SK-N-SH (cell line): ENCODE data around the gene HTRA2.

Experiments
- EP300 ChIP-seq, 2 experiments: IDR thresholded peaks; 2 replicates each; pipeline versions ENCODE4 v1.4.0 to v1.6.1; 2012; ENCODE audit warnings: borderline replicate concordance in 1 of 2, low read depth in 1 of 2, low read length in 1 of 2
- EZH2phosphoT487 ChIP-seq: fragments of 200-600 bp; sonication (generic); IDR thresholded peaks from 2 replicates; pipeline ENCODE4 v1.6.1; 2017; ENCODE audit warnings: low read depth, mixed run types, mild to moderate bottlenecking, antibody characterized with exemption, moderate library complexity, borderline replicate concordance
- FOXM1 ChIP-seq: IDR thresholded peaks from 2 replicates; pipeline ENCODE4 v1.4.0; 2012; ENCODE audit warnings: low read depth, mild to moderate bottlenecking
- GABPA ChIP-seq: IDR thresholded peaks from 2 replicates; pipeline ENCODE4 v1.4.0; 2012; ENCODE audit warnings: low read depth, mild to moderate bottlenecking
- GATA2 ChIP-seq: sonication (generic); formaldehyde crosslinking; IDR thresholded peaks from 2 replicates; pipeline ENCODE4 v1.5.0; 2020; ENCODE audit warnings: mild to moderate bottlenecking, missing genetic modification reagents
- MXI1 ChIP-seq: IDR thresholded peaks from 2 replicates; pipeline ENCODE4 v1.6.1; 2012; ENCODE audit warnings: mild to moderate bottlenecking, low read depth, low read length, improper control_type of control experiment
- POLR2AphosphoS5 ChIP-seq: IDR thresholded peaks from 2 replicates; pipeline ENCODE4 v1.6.1; 2012; ENCODE audit warnings: low read depth, low read length
- RAD21 ChIP-seq: IDR thresholded peaks from 2 replicates; pipeline ENCODE4 v1.6.1; 2012; ENCODE audit warnings: mild to moderate bottlenecking, low read length
- RCOR1 ChIP-seq: fragments of 150-350 bp; IDR thresholded peaks from 2 replicates; pipeline ENCODE4 v1.6.1; 2017; ENCODE audit warnings: antibody characterized with exemption, low read length
- SIN3A ChIP-seq: IDR thresholded peaks from 2 replicates; pipeline ENCODE4 v1.6.1; 2012; ENCODE audit warnings: low read depth, mild to moderate bottlenecking, low read length, moderate library complexity, borderline replicate concordance
- TCF12 ChIP-seq: IDR thresholded peaks from 2 replicates; pipeline ENCODE4 v1.4.0; 2012
- TF ChIP-seq, protein P1 (sequence below): fragments of 200-600 bp; sonication (generic); IDR thresholded peaks from 2 replicates; pipeline ENCODE4 v1.6.1; 2017; ENCODE audit warnings: antibody characterized with exemption, mild to moderate bottlenecking, moderate library complexity
- TF ChIP-seq, protein P2 (sequence below): IDR thresholded peaks from 2 replicates; pipeline ENCODE4 v1.6.1; 2012; ENCODE audit warnings: mild to moderate bottlenecking, low read depth, low read length, moderate library complexity
- TF ChIP-seq, protein P3 (sequence below): IDR thresholded peaks from 2 replicates; pipeline ENCODE4 v1.4.0; 2012; ENCODE audit warnings: low read depth, borderline replicate concordance

DNA sequence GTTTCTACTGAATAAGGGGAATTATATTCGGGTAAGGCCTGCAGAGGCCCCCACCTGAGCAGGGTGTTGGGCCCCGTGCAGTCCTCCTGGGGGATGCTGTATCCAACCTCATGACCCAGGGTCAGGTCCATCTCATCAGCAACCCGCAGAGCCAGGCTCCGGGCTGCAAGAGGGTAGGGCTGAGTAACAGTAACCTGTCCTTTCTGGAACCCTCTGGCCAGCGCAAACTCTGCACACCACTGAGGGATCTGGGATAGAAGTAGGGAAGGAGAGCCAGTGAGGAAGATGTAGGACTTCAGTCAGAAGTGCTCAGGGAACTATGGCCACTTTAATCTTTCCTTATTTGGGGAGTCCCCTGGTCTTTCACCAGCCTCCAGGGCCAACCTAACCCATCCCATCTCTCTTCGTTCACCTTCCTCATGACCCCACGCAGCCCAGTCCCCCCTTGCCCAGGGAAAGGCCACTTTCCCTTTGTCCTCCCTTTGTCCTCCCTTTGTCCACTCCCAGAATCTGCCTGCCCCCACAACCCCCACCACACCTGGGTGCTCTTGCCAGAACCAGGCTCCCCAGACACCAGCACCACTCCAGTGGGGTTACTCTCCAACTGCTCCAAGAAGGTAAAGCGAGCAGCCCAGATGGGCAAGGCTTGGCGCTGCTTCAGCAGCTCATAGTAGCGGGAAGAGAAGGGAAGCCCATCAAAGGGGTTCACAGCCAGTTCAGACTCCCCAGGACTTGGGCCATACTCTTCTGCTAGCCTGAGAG lies 4.6 kb upstream of the HTRA2 start:
- TF ChIP-seq, protein P1, sequence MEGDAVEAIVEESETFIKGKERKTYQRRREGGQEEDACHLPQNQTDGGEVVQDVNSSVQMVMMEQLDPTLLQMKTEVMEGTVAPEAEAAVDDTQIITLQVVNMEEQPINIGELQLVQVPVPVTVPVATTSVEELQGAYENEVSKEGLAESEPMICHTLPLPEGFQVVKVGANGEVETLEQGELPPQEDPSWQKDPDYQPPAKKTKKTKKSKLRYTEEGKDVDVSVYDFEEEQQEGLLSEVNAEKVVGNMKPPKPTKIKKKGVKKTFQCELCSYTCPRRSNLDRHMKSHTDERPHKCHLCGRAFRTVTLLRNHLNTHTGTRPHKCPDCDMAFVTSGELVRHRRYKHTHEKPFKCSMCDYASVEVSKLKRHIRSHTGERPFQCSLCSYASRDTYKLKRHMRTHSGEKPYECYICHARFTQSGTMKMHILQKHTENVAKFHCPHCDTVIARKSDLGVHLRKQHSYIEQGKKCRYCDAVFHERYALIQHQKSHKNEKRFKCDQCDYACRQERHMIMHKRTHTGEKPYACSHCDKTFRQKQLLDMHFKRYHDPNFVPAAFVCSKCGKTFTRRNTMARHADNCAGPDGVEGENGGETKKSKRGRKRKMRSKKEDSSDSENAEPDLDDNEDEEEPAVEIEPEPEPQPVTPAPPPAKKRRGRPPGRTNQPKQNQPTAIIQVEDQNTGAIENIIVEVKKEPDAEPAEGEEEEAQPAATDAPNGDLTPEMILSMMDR, result no peak
- TF ChIP-seq GABPA (no peak), EZH2phosphoT487 (no peak), TCF12 (no peak), POLR2AphosphoS5 (no peak), EP300 (IDR thresholded peaks at IDR 0.05; ENCODE audit: borderline replicate concordance in 1 of 2, low read depth in 1 of 2, low read length in 1 of 2) (no peak), GATA2 (CRISPR knock-in tag) (no peak), RCOR1 (no peak), RAD21 (no peak), SIN3A (no peak), MXI1 (no peak), FOXM1 (no peak)
- TF ChIP-seq, protein P2, sequence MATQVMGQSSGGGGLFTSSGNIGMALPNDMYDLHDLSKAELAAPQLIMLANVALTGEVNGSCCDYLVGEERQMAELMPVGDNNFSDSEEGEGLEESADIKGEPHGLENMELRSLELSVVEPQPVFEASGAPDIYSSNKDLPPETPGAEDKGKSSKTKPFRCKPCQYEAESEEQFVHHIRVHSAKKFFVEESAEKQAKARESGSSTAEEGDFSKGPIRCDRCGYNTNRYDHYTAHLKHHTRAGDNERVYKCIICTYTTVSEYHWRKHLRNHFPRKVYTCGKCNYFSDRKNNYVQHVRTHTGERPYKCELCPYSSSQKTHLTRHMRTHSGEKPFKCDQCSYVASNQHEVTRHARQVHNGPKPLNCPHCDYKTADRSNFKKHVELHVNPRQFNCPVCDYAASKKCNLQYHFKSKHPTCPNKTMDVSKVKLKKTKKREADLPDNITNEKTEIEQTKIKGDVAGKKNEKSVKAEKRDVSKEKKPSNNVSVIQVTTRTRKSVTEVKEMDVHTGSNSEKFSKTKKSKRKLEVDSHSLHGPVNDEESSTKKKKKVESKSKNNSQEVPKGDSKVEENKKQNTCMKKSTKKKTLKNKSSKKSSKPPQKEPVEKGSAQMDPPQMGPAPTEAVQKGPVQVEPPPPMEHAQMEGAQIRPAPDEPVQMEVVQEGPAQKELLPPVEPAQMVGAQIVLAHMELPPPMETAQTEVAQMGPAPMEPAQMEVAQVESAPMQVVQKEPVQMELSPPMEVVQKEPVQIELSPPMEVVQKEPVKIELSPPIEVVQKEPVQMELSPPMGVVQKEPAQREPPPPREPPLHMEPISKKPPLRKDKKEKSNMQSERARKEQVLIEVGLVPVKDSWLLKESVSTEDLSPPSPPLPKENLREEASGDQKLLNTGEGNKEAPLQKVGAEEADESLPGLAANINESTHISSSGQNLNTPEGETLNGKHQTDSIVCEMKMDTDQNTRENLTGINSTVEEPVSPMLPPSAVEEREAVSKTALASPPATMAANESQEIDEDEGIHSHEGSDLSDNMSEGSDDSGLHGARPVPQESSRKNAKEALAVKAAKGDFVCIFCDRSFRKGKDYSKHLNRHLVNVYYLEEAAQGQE, result no peak
- TF ChIP-seq, protein P3, sequence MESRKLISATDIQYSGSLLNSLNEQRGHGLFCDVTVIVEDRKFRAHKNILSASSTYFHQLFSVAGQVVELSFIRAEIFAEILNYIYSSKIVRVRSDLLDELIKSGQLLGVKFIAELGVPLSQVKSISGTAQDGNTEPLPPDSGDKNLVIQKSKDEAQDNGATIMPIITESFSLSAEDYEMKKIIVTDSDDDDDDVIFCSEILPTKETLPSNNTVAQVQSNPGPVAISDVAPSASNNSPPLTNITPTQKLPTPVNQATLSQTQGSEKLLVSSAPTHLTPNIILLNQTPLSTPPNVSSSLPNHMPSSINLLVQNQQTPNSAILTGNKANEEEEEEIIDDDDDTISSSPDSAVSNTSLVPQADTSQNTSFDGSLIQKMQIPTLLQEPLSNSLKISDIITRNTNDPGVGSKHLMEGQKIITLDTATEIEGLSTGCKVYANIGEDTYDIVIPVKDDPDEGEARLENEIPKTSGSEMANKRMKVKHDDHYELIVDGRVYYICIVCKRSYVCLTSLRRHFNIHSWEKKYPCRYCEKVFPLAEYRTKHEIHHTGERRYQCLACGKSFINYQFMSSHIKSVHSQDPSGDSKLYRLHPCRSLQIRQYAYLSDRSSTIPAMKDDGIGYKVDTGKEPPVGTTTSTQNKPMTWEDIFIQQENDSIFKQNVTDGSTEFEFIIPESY, result no peak
